Measurements from ENCODE around the gene PLIN5.
"Not testable (repeated sequence)": the region's sequence is repeated elsewhere in the genome, so short reads cannot be mapped to it uniquely, and the experiment has no call there.

Gene PLIN5

DNA sequence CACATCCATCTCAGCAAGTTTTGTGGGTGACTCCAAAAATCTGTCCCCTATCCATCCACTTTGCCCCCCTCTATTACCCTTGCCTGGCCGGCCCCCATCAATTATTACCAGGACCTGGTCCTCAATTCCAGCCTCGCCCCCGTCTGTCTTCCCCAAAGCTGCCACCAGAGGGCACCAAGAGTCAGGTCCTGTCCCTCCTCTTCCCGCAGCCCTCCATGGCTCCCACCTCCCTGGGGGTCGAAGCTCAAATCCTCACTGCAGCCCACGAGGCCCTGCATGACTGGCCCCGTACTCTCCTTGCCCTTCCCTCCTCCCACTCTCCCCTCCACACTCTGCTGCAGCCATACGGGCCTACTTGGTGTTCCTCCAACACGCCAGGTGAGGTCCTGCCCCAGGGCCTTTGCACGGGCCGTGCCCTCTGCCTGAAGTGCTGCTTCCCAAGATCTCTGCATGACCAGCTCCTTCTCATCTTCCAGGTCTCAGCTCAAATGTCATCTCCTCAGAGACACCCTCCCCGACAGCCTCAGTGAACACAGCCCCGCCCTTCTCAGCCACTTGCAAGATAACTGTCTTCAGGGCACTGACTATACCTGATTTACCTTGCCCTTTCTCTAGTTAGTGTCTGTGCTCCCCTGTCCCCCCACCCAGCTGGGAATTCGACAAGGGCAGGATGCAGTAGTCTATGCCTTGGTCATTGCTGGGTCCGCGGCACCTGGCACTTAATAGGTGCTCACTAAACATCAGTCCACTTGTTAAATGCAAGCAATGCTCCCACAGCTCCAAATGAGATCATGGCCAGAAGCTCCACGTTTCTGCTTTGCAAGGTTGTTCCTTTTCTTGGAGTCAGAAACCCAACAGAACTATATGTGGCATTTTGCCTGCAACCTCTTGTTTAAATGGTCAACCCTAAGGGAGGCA, 41.3 kb upstream of the PLIN5 start:
- FAIRE-seq: no peak
- no peak for TF ChIP-seq POLR2A (IDR thresholded peaks at IDR 0.05; ENCODE audit: low read depth, low read length)
- peak; percentile 79 for DNase-seq (ENCODE audit: insufficient read length, low spot score)

DNA sequence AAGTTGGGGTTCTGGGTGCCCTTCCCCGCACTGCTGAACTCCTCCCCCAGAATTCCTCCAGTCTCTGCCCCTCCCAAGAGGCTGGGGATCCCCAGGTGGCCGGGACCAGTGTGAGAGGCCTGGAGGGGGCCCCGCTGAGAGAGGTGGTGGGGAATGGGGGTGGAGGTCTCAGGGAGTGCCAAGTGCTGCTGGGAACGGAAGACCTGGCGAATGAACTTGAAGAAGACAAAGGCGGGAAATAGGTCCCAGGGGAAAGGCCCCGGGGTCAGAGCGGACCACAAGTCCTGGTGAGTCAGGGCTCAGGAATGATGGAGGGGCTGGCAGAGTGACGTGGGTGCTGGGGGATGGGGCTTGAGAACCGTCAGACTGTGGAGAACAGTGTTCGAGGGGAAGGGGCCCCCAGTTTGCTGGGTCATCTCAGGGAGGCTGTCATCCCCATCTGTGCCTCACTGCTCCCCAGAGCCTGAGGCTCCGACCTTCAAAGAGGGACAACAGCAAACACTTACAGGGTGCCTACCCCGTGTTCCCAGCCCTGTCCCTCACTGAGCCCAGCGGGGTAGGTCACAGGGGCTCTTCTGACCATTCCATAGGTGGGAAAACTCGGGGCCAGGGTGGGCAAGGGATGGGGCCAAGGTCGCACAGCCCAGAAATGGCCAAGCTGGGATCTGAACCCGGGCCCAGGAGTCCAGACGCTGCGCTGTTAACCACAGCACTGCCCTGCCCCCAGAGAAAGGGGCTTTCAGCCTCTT, 40.4 kb upstream of the PLIN5 start:
- DNase-seq (ENCODE audit: insufficient read length, low spot score) (peak; percentile 98), FAIRE-seq (peak; percentile 41)
- TF ChIP-seq POLR2A (IDR thresholded peaks at IDR 0.05; ENCODE audit: low read depth, low read length): no peak

GRCh38 chr19:4573682-4574081, 38.7 kb upstream of the PLIN5 start:
- TF ChIP-seq POLR2A (IDR thresholded peaks at IDR 0.05; ENCODE audit: low read depth, low read length): no peak
- no peak for FAIRE-seq
- no peak for DNase-seq (ENCODE audit: insufficient read length, low spot score)

DNA sequence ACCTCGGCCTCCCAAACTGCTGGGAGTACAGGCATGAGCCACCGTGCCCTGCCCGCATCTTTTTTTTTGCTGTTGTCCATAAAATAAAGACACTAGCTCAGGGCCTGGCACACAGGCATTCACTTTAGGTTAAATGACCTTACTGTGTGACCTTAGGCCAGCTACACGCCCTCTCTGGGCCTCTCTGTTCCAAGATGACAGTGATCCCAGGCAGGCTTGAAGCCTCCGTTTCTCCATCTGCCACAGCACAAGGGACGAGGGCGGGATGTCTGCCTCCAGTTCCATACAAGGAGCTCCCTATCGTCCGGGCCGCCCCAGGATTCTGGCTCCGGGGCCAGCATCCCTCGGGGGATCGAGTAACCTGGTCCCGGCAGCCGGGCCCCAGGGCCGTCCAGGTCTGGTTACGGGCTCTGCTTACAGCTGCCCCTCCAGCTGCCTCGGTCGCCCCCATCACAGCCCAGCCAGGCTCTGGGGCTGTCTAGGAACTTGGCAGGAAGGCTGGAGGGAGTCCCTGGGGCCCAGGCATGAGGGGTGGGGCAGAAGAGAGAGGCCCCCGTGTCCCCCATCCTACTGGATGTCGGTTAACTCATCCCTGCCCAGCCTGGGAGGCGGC, 36.4 kb upstream of the PLIN5 start:
- no peak for DNase-seq (ENCODE audit: insufficient read length, low spot score)
- FAIRE-seq: no peak

DNA sequence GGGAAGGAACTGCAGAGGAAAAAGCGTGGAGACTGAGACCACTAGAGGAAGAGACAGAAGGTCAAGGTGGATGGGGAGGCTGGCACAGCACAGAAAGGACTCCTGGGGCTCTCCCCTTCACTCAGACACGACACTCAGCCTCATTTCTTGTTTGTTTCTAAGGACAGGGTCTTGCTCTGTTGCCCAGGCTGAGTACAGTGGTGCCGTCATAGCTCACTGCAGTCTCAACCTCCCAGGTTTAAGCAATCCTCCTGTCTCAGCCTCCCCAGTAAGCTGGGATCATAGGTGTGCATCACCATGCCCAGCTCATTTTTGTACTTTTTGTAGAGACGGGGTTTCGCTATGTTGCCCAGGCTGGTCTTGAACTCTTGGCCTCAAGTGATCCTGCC, 35.9 kb upstream of the PLIN5 start:
- DNase-seq (ENCODE audit: insufficient read length, low spot score): no peak
- FAIRE-seq: no peak
- TF ChIP-seq POLR2A (IDR thresholded peaks at IDR 0.05; ENCODE audit: low read depth, low read length): no peak

More for the DNA sequence above, 36.4 kb upstream of the PLIN5 start:
- no peak for TF ChIP-seq POLR2A (IDR thresholded peaks at IDR 0.05; ENCODE audit: low read depth, low read length)

- TF ChIP-seq POLR2A (IDR thresholded peaks at IDR 0.05; ENCODE audit: low read depth, low read length): no peak
- no peak for FAIRE-seq
These were observed 35.4 kb upstream of the PLIN5 start for GRCh38 chr19:4570402-4570801.

GRCh38 chr19:4568886-4569285, 33.9 kb upstream of the PLIN5 start:
- no peak for FAIRE-seq
- no peak for TF ChIP-seq POLR2A (IDR thresholded peaks at IDR 0.05; ENCODE audit: low read depth, low read length)
- no peak for DNase-seq (ENCODE audit: insufficient read length, low spot score)

More at GRCh38 chr19:4570402-4570801, 35.4 kb upstream of the PLIN5 start:
- no peak for DNase-seq (ENCODE audit: insufficient read length, low spot score)

GRCh38 chr19:4567584-4568071, 32.6 kb upstream of the PLIN5 start:
- no peak for TF ChIP-seq POLR2A (IDR thresholded peaks at IDR 0.05; ENCODE audit: low read depth, low read length)
- DNase-seq (ENCODE audit: insufficient read length, low spot score): no peak
- FAIRE-seq: no peak

DNA sequence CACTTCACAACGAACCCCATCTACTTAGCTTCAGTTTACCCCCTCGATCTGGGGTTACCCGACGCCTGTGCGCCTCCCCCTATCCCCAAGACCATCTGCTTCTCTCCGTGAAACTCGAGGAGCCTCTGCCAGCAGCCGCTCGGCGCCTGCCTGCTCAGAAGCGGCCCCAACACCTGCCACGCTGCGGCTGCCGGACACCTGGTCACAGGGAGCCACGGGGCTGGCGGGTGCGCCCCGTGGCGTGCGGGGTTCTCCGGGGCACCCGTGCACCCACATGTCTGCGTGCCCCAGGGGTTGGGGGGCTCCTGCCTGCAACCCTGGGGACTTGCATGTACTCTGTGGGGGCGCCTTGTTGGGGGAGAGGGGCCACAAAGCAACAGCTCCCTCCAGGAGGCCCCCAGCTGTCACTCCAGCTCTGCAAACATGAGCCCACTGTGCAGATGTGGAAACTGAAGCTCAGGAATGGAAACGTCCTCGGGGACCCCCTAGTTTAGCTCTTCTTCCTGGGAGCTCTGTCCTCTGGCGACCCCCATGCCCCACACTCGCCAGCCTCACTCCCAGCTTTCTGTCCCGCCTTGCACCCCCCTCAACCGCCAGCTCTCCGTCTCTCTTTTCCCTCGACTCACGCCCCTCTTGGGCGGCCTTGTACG, 31.5 kb upstream of the PLIN5 start:
- no peak for FAIRE-seq
- no peak for TF ChIP-seq POLR2A (IDR thresholded peaks at IDR 0.05; ENCODE audit: low read depth, low read length)
- no peak for DNase-seq (ENCODE audit: insufficient read length, low spot score)

DNA sequence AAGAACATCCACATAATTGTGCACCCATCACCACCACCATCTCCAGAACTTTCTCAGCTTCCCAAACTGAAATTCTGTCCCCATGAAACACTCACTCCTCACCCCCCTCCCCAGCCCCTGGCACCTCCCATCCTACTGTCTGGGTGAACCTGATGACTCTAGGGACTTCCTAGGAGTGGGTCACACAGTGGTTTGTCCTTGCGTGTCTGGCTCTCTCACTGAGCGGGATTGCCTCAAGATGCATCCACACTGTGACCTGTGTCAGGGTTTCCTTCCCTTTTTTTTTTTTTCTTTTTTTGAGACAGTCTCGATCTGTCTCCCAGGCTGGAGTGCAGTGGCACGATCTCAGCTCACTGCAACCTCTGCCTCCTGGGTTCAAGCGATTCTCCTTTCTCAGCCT, 28.5 kb upstream of the PLIN5 start:
- FAIRE-seq; DNase-seq (ENCODE audit: insufficient read length, low spot score): not testable (repeated sequence)

DNA sequence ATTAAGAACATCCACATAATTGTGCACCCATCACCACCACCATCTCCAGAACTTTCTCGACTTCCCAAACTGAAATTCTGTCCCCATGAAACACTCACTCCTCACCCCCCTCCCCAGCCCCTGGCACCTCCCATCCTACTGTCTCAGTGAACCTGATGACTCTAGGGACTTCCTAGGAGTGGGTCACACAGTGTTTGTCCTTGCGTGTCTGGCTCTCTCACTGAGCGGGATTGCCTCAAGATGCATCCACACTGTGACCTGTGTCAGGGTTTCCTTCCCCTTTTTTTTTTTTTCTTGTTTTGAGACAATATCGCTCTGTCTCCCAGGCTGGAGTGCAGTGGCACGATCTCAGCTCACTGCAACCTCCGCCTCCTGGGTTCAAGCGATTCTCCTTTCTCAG, 27.1 kb upstream of the PLIN5 start:
- not testable (repeated sequence) for FAIRE-seq; DNase-seq (ENCODE audit: insufficient read length, low spot score)

DNA sequence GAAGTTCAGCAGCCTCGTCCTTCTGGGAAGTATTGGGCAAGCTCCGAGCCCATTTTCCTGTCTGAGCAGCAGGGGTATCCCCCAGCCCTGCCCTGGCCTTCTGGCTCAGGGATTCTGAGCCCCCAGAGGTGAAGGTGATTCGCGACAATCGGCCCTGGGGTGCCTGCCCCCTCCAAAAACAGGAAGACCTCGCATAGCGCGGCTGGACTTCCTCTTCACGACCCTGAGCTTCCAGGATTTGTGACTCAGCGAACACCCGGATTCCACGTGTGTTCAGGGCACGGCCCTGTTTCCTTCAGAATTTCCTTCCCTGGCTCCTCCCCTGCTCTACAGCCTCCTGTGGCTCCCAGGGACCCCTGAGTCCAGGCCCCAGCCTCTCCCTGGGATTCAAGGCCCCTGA, 24.5 kb upstream of the PLIN5 start, which contains the start of gene SEMA6B:
Gene SEMA6B (minus strand): TSS at position 116 of the 400 bp plus-strand sequence. CDS start 1,227 bp downstream, outside the sequence.
- no peak for DNase-seq (ENCODE audit: insufficient read length, low spot score)
- TF ChIP-seq POLR2A (IDR thresholded peaks at IDR 0.05; ENCODE audit: low read depth, low read length): no peak
- FAIRE-seq: no peak

Measured in H54 (cell line).